Effector memory CD8-positive, alpha-beta T cell (primary cell): Measurements from ENCODE around the gene CDC42EP5.

Experiments used
- ATAC-seq: fragments of 150-1000 bp; cut with Tn5 transposase; replicated peaks from 2 replicates; pipeline ENCODE4 v1.10.0; 2021; ENCODE audit warnings: mild to moderate bottlenecking, moderate library complexity
- DNase-seq, 3 experiments: peaks; one replicate each; pipeline ENCODE4 v3.0.0; 2021
- H3K27ac Mint-ChIP-seq, 2 donors: one replicate each; pipeline ENCODE4 v1.8.0; 2022; ENCODE audit warnings: mild to moderate bottlenecking in 2 of 2, mixed read lengths in 2 of 2, moderate library complexity in 2 of 2
- H3K27me3 Mint-ChIP-seq, 2 donors: one replicate each; pipeline ENCODE4 v1.8.0; 2022; ENCODE audit warnings: mixed read lengths in 2 of 2
- H3K36me3 Mint-ChIP-seq: one replicate; pipeline ENCODE4 v1.8.0; 2022; ENCODE audit warnings: mild to moderate bottlenecking, moderate library complexity, mixed read lengths; ENCODE audit not compliant: insufficient read depth
- H3K4me1 Mint-ChIP-seq, 2 donors: one replicate each; pipeline ENCODE4 v1.8.0; 2022; ENCODE audit warnings: low read depth in 2 of 2, mixed read lengths in 2 of 2
- H3K4me3 Mint-ChIP-seq, 2 donors: one replicate each; pipeline ENCODE4 v1.8.0; 2022; ENCODE audit warnings: mild to moderate bottlenecking in 2 of 2, mixed read lengths in 2 of 2, moderate library complexity in 2 of 2
- H3K9me3 Mint-ChIP-seq, 2 donors: one replicate each; pipeline ENCODE4 v1.8.0; 2022; ENCODE audit warnings: mixed read lengths in 2 of 2

The CDC42EP5 gene

DNA sequence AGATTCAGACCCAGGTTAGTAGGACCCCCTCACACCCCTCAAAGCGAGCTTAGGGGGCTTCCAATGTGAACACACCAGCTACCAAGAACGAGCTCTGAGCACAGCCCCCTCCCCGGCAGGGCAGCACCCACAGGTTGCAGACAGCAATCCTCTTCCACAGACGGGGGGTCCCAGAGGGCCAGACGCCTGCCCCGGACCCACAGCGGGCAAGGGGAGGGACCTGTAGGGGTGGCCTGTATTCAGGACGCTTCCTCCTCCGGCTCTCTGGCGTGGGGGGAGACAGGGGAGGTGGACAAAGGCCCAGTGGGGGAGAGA lies 53.1 kb downstream of the CDC42EP5 start:
- H3K4me3 Mint-ChIP-seq, result no peak overlapping the region
- peaks cover 10 to 15% of the 10 kb centered on the region in 2 donors for H3K4me1 Mint-ChIP-seq
- H3K9me3 Mint-ChIP-seq, result no peaks in the 10 kb centered on the region
- no peak overlapping the region for H3K27ac Mint-ChIP-seq
- H3K36me3 Mint-ChIP-seq, result no peaks in the 10 kb centered on the region
- ATAC-seq (no peak), DNase-seq (no peak)
- H3K27me3 Mint-ChIP-seq, result peaks cover 54 to 56% of the 10 kb centered on the region in 2 donors

DNA sequence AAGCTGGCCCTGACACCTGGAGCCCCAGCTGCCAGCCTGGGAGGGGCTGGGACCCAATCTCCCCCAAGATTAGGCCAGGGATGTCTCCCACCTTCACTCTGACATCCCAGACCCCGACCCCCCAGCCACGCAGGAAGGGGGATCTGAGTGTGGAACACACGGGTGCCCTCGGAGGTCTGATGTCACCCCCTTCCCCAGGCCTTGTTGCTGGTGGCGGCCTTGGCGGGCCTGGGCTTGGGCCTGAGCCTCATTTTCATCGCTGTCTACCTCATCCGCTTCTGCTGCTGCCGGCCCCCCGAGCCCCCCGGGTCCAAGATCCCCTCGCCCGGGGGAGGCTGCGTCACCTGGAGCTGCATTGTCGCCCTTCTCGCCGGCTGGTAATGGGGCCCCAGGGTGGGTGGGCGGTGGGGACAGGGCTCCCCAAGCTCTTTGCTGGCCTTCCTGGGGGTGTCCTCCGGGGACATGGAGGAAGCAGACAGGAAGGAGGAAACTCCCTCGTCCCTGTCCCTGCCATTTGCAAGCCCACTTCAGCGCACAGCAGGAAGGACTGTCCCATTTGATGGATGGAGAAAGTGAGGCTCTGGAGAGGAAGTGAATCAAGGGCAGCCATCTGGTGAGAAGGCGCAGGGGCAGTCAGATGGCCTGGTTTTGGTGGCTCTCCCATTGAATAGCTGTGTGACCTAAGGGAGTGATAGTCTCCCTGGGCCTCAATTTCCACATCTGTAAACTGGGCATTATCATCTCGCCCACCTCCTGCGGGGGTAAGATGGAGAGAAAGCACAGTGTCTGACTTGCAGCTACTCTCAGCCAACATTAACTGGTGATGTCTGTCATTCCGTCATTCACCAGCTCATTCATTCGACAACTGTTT lies 53.9 kb downstream of the CDC42EP5 start:
- Mint-ChIP-seq H3K4me1 (peaks cover 10 to 15% of the 10 kb centered on the region in 2 donors), H3K27me3 (peaks cover 52 to 56% of the 10 kb centered on the region in 2 donors), H3K27ac (no peak overlapping the region), H3K36me3 (no peaks in the 10 kb centered on the region), H3K9me3 (peaks cover 2 to 3% of the 10 kb centered on the region in 2 donors), H3K4me3 (no peak overlapping the region)
- ATAC-seq (no peak), DNase-seq (no peak)

DNA sequence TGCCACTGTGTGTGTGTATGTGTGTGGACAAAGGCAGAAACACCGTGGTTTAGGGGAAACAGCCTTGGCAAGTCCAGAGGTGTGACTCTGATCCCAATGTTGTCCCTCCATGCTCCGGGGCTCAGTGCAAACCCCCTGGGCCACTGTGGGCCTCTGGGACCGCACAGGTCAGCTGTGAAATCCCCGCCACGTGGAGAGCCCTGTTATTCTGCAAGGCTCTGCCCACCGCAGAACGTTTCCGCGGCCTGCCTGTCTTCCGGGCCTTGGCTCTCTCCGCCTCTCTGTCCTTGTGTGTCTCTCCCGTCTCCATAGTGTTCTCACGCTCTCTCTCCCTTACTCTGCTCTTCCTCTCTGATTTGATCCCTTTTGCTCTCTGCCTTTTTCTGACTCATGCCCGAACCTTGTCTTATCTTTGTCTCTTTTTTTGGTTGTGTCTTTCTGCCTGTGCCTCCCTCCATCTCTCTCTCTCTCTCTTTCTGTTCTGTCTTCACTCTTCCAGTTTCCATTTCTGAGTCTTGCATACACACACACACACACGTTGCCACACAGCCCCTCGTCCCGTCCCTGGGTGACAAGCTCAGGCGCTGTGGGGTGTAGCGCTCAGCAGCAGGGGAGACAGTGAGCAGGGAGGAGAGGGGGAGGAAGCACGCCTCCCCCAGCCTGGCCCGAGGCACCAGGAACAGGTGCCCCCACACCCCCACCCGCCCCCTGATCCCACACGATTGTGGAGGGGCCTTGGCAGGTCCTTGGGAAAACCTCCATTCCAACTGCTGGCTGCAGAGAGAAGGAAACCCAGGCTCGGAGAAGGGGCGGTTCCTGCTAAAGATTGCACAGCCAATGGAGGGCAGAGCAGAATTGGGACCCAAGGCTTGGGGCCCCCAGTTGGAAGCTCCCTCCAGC lies 54.8 kb downstream of the CDC42EP5 start:
- Mint-ChIP-seq H3K9me3 (peaks cover 6 to 10% of the 10 kb centered on the region in 2 donors), H3K27ac (no peak overlapping the region), H3K36me3 (no peaks in the 10 kb centered on the region), H3K4me1 (peaks cover 10 to 16% of the 10 kb centered on the region in 2 donors), H3K27me3 (peaks cover 52 to 55% of the 10 kb centered on the region in 2 donors), H3K4me3 (peak overlapping the region; percentile 11 to 23)
- DNase-seq (no peak), ATAC-seq (peak; percentile 75)

DNA sequence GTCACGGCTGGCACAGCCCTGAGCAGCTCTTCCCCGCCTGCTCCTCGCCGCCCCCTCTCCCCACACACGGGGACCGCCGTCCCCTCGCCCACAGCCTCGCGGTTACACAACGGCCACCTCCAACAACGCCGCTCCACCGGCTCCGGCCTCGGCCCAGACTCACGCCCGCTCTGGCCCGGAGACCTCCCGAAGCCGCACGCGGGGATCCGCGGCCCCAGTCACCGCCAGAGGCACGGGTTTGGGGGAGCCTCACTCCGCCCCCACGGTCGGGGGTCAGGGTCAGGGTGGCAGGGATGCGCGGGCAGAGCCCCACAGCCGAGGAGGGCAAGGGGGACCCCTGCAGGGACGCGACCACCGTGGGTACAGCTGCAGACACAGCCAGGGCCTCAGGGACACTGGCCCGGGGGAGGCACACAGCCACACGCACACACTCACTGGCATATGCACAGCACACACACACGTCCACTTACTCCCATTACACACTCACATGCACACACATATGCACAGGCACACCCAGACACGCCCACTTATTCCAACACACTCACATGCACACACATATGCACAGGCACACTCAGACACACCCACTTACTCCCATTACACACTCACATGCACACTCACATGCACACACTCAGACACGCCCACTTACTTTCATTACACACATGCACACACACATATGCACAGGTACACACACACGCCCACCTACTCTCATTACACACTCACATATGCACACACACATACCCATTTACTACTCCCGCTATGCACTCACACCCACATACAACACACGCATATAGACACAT lies 56.2 kb downstream of the CDC42EP5 start:
- Mint-ChIP-seq H3K27ac (no peak overlapping the region), H3K9me3 (peaks cover 6 to 10% of the 10 kb centered on the region in 2 donors)

DNA sequence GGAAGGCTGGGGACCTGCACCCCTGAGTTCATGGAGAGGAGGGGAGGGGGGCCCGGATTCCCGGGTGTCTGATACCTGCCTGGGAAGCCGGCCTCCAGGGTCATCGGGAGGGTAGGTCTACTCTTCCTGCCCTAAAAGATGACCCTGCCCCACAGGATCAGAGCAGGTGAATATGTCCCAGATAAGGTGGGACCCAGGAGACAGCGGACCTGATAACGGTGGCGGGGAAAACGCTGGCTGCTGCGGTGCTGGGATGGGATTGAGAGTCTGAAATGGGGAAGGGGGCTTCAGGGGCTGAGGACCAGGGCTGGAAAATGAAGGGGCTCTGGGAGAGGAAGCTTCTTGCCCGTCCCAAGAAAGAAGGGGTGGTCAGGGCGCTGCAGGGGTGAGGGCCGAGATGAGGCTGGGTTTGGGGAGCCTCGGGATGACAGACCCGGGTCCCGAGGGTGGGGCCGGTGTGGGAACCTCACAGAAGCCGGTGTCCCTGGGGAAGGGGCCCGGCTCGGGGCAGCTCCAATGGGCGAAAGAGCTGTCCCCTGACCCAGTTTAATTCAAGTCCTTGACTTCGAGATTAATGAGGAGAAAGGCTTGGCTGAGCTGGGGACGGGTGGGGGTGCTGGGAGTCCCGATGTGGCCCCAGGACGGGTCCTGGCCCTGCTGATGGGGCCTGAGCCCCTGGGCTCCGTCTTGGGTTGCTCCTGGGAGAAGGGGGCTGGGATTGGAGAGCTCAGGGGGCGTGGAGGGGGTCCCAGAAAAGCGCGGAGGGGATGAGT lies 57.0 kb downstream of the CDC42EP5 start:
- ATAC-seq (no peak), DNase-seq (no peak)
- peaks cover 41 to 50% of the 10 kb centered on the region in 2 donors for H3K27me3 Mint-ChIP-seq
- no peak overlapping the region for H3K4me3 Mint-ChIP-seq
- no peak overlapping the region for H3K27ac Mint-ChIP-seq
- peaks cover 10 to 16% of the 10 kb centered on the region in 2 donors for H3K4me1 Mint-ChIP-seq
- H3K36me3 Mint-ChIP-seq, result no peaks in the 10 kb centered on the region
- H3K9me3 Mint-ChIP-seq, result peaks cover 6 to 10% of the 10 kb centered on the region in 2 donors

More for the DNA sequence above, 56.2 kb downstream of the CDC42EP5 start:
- Mint-ChIP-seq H3K27me3 (peaks cover 41 to 50% of the 10 kb centered on the region in 2 donors), H3K4me3 (no peak overlapping the region), H3K4me1 (peaks cover 10 to 16% of the 10 kb centered on the region in 2 donors), H3K36me3 (no peaks in the 10 kb centered on the region)
- ATAC-seq (no peak), DNase-seq (no peak)

DNA sequence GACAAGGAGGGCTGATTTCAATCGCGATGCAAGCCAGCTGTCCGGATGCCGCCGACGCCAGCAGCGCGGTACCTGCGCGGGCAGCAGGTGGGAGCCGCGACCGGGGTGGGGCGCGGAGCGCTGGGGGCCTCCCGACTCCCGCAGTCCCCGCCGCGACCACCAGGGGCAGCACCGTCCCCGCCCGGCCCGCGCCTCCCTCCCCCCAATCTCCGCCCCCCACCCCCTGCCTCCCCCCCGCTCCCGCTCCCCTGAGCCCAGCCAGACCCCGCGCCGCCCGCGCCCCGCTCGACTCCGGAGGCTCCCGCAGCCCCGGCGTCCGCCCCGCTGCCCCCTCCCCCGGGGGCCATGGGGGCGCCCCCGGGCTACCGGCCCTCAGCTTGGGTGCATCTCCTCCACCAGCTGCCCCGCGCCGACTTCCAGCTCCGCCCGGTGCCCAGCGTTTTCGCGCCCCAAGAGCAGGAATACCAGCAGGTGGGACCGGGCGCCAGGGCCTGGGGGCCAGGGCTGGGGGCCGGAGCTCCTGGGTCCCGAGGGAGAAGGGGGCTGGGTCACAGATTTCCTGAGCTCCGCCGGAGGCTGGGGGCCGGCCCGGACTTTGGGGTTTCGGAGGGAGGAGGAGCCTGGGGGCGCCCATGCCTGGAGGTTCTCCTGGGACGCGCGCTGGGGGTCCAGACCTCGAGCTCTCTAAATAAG lies 57.7 kb downstream of the CDC42EP5 start, which contains the start of gene TTYH1:
Gene TTYH1 (plus strand): TSS at position 257 of the 693 bp plus-strand sequence. CDS start 89 bp downstream, at position 346.
- no peaks in the 10 kb centered on the region for H3K36me3 Mint-ChIP-seq
- H3K27me3 Mint-ChIP-seq, result peaks cover 41 to 50% of the 10 kb centered on the region in 2 donors
- ATAC-seq (peak; percentile 63), DNase-seq (peak in 2 of 3 experiments; percentile 26 to 31)
- peak within 1 kb of the TSS in 1 of 2 donors; percentile 4 for H3K27ac Mint-ChIP-seq
- peaks cover 6 to 10% of the 10 kb centered on the region in 2 donors for H3K9me3 Mint-ChIP-seq
- H3K4me3 Mint-ChIP-seq, result no peak within 1 kb of the TSS
- peaks cover 13 to 16% of the 10 kb centered on the region in 2 donors for H3K4me1 Mint-ChIP-seq
